GM18502 (cell line): Measurements from ENCODE around the gene SAMD7.

Experiments
- ATAC-seq: cut with Tn5 transposase; IDR thresholded peaks from one replicate; pipeline ENCODE4 v1.9.1; 2021; ENCODE audit warnings: mild to moderate bottlenecking; ENCODE audit not compliant: unreplicated experiment, poor library complexity

The SAMD7 gene

GRCh38 chr3:169911272-169911671, at the start of gene SAMD7:
TSS of gene SAMD7 (plus strand) at chr3:169911572. CDS start at chr3:169919499, 7,927 bp downstream.
- no peak for ATAC-seq

- ATAC-seq, result no peak
These were observed 49.5 kb upstream of the SAMD7 start for GRCh38 chr3:169861871-169862270.

- ATAC-seq, result peak; percentile 71
These were observed 47.9 kb upstream of the SAMD7 start for GRCh38 chr3:169863458-169863899.

GRCh38 chr3:169864270-169864669, 47.1 kb upstream of the SAMD7 start:
- no peak for ATAC-seq

GRCh38 chr3:169865176-169865767, 46.1 kb upstream of the SAMD7 start:
- ATAC-seq, result no peak

GRCh38 chr3:169867584-169868210, 43.7 kb upstream of the SAMD7 start:
- no peak for ATAC-seq

GRCh38 chr3:169868369-169868768, 43.0 kb upstream of the SAMD7 start:
- no peak for ATAC-seq

- no peak for ATAC-seq
These were observed 41.7 kb upstream of the SAMD7 start, which contains the start of gene LRRC31 for GRCh38 chr3:169869484-169870220. TSS of gene LRRC31 (minus strand) at chr3:169869935. CDS start at chr3:169869807, 128 bp downstream.

GRCh38 chr3:169871129-169871886, 40.1 kb upstream of the SAMD7 start:
- peak; percentile 65 for ATAC-seq

- ATAC-seq, result no peak
These were observed 32.3 kb upstream of the SAMD7 start for GRCh38 chr3:169879013-169879557.

- no peak for ATAC-seq
These were observed 31.4 kb upstream of the SAMD7 start for GRCh38 chr3:169879845-169880575.

- ATAC-seq, result no peak
These were observed 30.7 kb upstream of the SAMD7 start for GRCh38 chr3:169880576-169881250.

GRCh38 chr3:169886671-169887070, 24.7 kb upstream of the SAMD7 start:
- ATAC-seq, result no peak

- ATAC-seq, result no peak
These were observed 19.5 kb upstream of the SAMD7 start for GRCh38 chr3:169891886-169892285.

GRCh38 chr3:169894110-169894509, 17.3 kb upstream of the SAMD7 start:
- ATAC-seq, result no peak

GRCh38 chr3:169895072-169895471, 16.3 kb upstream of the SAMD7 start:
- ATAC-seq, result no peak

GRCh38 chr3:169897284-169897683, 14.1 kb upstream of the SAMD7 start:
- no peak for ATAC-seq

GRCh38 chr3:169901453-169901852, 9.9 kb upstream of the SAMD7 start:
- no peak for ATAC-seq

GRCh38 chr3:169905404-169905803, 6.0 kb upstream of the SAMD7 start:
- no peak for ATAC-seq
